ENCODE results near the gene EMSY. TPM values are rescaled to one million over a fixed set of nuclear protein-coding genes. Genes with fewer than 3 reads are reported as not detected.

Gene EMSY
- total and polyA plus RNA-seq, 9 of the 15 experiments (the other 6 are each of a cell fraction or from before 2014, with no cell fraction given), result 12.7 to 25.4 (median 17.9) TPM

GRCh38 chr11:76543006-76543703 lies 98.3 kb downstream of the EMSY start (continued):
- TF ChIP-seq ZHX1 (conservative IDR thresholded peaks at IDR 0.05; ENCODE audit: low read length) (no peak), ELK1 (CRISPR knock-in tag; IDR thresholded peaks at IDR 0.05) (no peak), ARNT (IDR thresholded peaks at IDR 0.05) (no peak), PBX2 (CRISPR knock-in tag; IDR thresholded peaks at IDR 0.05; ENCODE audit: low read depth) (no peak), PBX2 (tag; conservative IDR thresholded peaks at IDR 0.05; ENCODE audit: low read depth) (0 out of 2 replicates have a peak, but pooled peaks have one; percentile 11), ZBTB33 (CRISPR knock-in tag; IDR thresholded peaks at IDR 0.05) (no peak), MAFG (tag; conservative IDR thresholded peaks at IDR 0.05) (peak; percentile 78), PKNOX1 (IDR thresholded peaks at IDR 0.05) (peak; percentile 45; the same call in 1 of the 2 replicates), MCM5 (IDR thresholded peaks at IDR 0.05; ENCODE audit: low read depth) (no peak), ZNF316 (IDR thresholded peaks at IDR 0.05) (peak; percentile 67)

Measured in K562 (cell line).